GM23338 (cell line): Measurements from ENCODE around the gene C6orf118. TPM values are rescaled to one million over a fixed set of nuclear protein-coding genes. Genes with fewer than 3 reads are reported as not detected.

Source experiments
- ATAC-seq: fragments of 200-7000 bp; cut with Tn5 transposase; 3 replicates; pipeline ENCODE4 v1.9.1; 2020
- DNase-seq: peaks from one replicate; pipeline ENCODE4 v3.0.0-alpha.2; 2015; ENCODE audit warnings: low spot score
- H2AFZ ChIP-seq: fragments of 200-600 bp; sonication (generic); 2 replicates; pipeline ENCODE4 v1.8.0; 2016; ENCODE audit warnings: antibody characterized with exemption, mild to moderate bottlenecking, moderate library complexity
- H3F3A ChIP-seq: fragments of 200-600 bp; sonication (generic); replicated peaks from 2 replicates; pipeline ENCODE4 v1.8.0; 2017; ENCODE audit warnings: antibody characterized with exemption, mixed run types, low read depth
- H3K27ac ChIP-seq: fragments of 200-600 bp; sonication (generic); 2 replicates; pipeline ENCODE4 v1.6.1; 2016; ENCODE audit warnings: low read depth
- H3K27me3 ChIP-seq: fragments of 200-600 bp; sonication (generic); 2 replicates; pipeline ENCODE4 v1.8.0; 2016; ENCODE audit warnings: mild to moderate bottlenecking, mixed run types, moderate library complexity; ENCODE audit not compliant: insufficient read depth
- H3K36me3 ChIP-seq: fragments of 200-600 bp; sonication (generic); 2 replicates; pipeline ENCODE4 v1.8.0; 2016; ENCODE audit warnings: mild to moderate bottlenecking; ENCODE audit not compliant: insufficient read depth
- H3K4me1 ChIP-seq: fragments of 200-600 bp; sonication (generic); 2 replicates; pipeline ENCODE4 v1.8.0; 2016; ENCODE audit warnings: mild to moderate bottlenecking, moderate library complexity; ENCODE audit not compliant: insufficient read depth
- H3K4me2 ChIP-seq: fragments of 200-600 bp; sonication (generic); 2 replicates; pipeline ENCODE4 v1.7.1; 2017; ENCODE audit warnings: mixed run types
- H3K4me3 ChIP-seq: fragments of 200-600 bp; sonication (generic); 2 replicates; pipeline ENCODE4 v1.6.1; 2016; ENCODE audit warnings: mixed run types
- H3K79me2 ChIP-seq: fragments of 200-600 bp; sonication (generic); replicated peaks from 2 replicates; pipeline ENCODE4 v1.8.0; 2017; ENCODE audit warnings: mild to moderate bottlenecking; ENCODE audit not compliant: insufficient read depth
- H3K9me2 ChIP-seq: fragments of 200-600 bp; sonication (generic); 2 replicates; pipeline ENCODE4 v1.8.0; 2017; ENCODE audit not compliant: insufficient read depth
- H4K20me1 ChIP-seq: fragments of 200-600 bp; sonication (generic); replicated peaks from 2 replicates; pipeline ENCODE4 v1.8.0; 2017; ENCODE audit warnings: mild to moderate bottlenecking; ENCODE audit not compliant: insufficient read depth
- H3K27ac Mint-ChIP-seq: 2 replicates; pipeline ENCODE4 v1.8.0; 2020; ENCODE audit warnings: inconsistent platforms, mild to moderate bottlenecking, moderate library complexity, mixed read lengths
- H3K27me3 Mint-ChIP-seq: 3 replicates; pipeline ENCODE4 v1.8.0; 2022; ENCODE audit warnings: low read depth, mild to moderate bottlenecking, moderate library complexity, mixed read lengths, inconsistent platforms; ENCODE audit not compliant: insufficient read depth, poor library complexity
- H3K36me3 Mint-ChIP-seq: 3 replicates; pipeline ENCODE4 v1.8.0; 2021; ENCODE audit warnings: low read depth, mild to moderate bottlenecking, inconsistent platforms, moderate library complexity, mixed read lengths
- H3K4me1 Mint-ChIP-seq: 3 replicates; pipeline ENCODE4 v1.8.0; 2020; ENCODE audit warnings: mild to moderate bottlenecking, inconsistent platforms, mixed read lengths
- H3K4me3 Mint-ChIP-seq: 3 replicates; pipeline ENCODE4 v1.8.0; 2021; ENCODE audit warnings: moderate library complexity, mild to moderate bottlenecking, inconsistent platforms, mixed read lengths
- H3K9me3 Mint-ChIP-seq: 3 replicates; pipeline ENCODE4 v1.8.0; 2020; ENCODE audit warnings: moderate library complexity, mild to moderate bottlenecking, inconsistent platforms, mixed read lengths
- EZH2 ChIP-seq: fragments of 200-600 bp; sonication (generic); IDR thresholded peaks from one replicate; pipeline ENCODE4 v1.8.0; 2017; ENCODE audit warnings: antibody characterized with exemption, mild to moderate bottlenecking, low read depth; ENCODE audit not compliant: unreplicated experiment
- EZH2phosphoT487 ChIP-seq: fragments of 200-600 bp; sonication (generic); IDR thresholded peaks from one replicate; pipeline ENCODE4 v1.8.1; 2018; ENCODE audit warnings: antibody characterized with exemption; ENCODE audit not compliant: unreplicated experiment
- JUNB ChIP-seq: IDR thresholded peaks from one replicate; pipeline ENCODE4 v1.6.1; 2016; ENCODE audit warnings: antibody characterized with exemption; ENCODE audit not compliant: unreplicated experiment
- NANOG ChIP-seq: IDR thresholded peaks from 2 replicates; pipeline ENCODE4 v1.6.1; 2016; ENCODE audit warnings: antibody characterized with exemption, borderline replicate concordance
- POLR2AphosphoS5 ChIP-seq: IDR thresholded peaks from 2 replicates; pipeline ENCODE4 v1.6.1; 2016; ENCODE audit warnings: antibody characterized with exemption, low read depth
- STAT1 ChIP-seq: IDR thresholded peaks from one replicate; pipeline ENCODE4 v1.6.1; 2016; ENCODE audit warnings: antibody characterized with exemption; ENCODE audit not compliant: unreplicated experiment
- ZNF114 ChIP-seq: fragments of 250-450 bp; sonication (Bioruptor Pico); IDR thresholded peaks from 2 replicates; pipeline ENCODE4 v1.5.0; 2020; ENCODE audit warnings: mild to moderate bottlenecking, moderate library complexity
- ZNF331 ChIP-seq: fragments of 250-450 bp; sonication (Bioruptor Pico); IDR thresholded peaks from 2 replicates; pipeline ENCODE4 v1.5.0; 2020; ENCODE audit warnings: low read depth, mild to moderate bottlenecking, moderate library complexity
- polyA plus RNA-seq: library from polyadenylated mRNA; unstranded; fragments of >200 nt; fragmentation: Nextera tagmentation; extraction: Ambion mirVana; gene quantifications from 2 replicates; pipeline ENCODE4 v1.2.1, GENCODE V29; 2016
- total RNA-seq: library from RNA; depleted of rRNA; stranded (reverse); fragments of >200 nt; shearing (Covaris generic); gene quantifications from 2 replicates; pipeline ENCODE4 v1.2.3, GENCODE V29; 2014
- TF ChIP-seq, protein P1 (sequence below), 2 experiments: fragments of 200-600 bp in 1 of 2; sonication (generic) in 1 of 2; conservative IDR thresholded peaks; 2 replicates each; pipeline versions ENCODE4 v1.5.1 to v1.6.1; 2016 to 2017; ENCODE audit warnings: antibody characterized with exemption in 2 of 2, low read depth in 2 of 2, mild to moderate bottlenecking in 2 of 2, moderate library complexity in 1 of 2
- TF ChIP-seq, protein P2 (sequence below): IDR thresholded peaks from one replicate; pipeline ENCODE4 v1.6.1; 2018; ENCODE audit warnings: antibody characterized with exemption; ENCODE audit not compliant: unreplicated experiment
- TF ChIP-seq, protein P3 (sequence below): IDR thresholded peaks from 2 replicates; pipeline ENCODE4 v1.6.1; 2016; ENCODE audit warnings: antibody characterized with exemption

C6orf118 gene
- total and polyA plus RNA-seq, 2 experiments from 2014 or later: 0.35 to 1.1 TPM

DNA sequence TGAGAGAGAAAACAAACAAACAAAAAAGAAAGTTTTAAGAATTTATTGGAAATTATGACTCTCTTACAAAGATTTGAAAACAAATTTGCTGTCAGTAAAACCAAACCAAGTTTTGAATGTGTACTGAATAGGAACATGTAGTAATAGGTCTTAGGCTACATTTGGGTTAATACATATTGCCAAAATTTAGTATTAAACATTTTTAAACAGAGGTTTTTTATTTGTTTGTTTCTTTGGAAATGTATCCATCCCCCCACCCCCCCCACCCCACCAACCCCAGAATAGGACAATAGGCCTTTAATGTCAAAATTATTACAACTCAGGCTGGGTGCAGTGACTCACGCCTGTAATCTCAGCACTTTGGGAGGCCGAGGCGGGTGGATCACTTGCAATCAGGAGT lies 2.5 kb downstream of the C6orf118 start (continued):
- TF ChIP-seq, protein P1, sequence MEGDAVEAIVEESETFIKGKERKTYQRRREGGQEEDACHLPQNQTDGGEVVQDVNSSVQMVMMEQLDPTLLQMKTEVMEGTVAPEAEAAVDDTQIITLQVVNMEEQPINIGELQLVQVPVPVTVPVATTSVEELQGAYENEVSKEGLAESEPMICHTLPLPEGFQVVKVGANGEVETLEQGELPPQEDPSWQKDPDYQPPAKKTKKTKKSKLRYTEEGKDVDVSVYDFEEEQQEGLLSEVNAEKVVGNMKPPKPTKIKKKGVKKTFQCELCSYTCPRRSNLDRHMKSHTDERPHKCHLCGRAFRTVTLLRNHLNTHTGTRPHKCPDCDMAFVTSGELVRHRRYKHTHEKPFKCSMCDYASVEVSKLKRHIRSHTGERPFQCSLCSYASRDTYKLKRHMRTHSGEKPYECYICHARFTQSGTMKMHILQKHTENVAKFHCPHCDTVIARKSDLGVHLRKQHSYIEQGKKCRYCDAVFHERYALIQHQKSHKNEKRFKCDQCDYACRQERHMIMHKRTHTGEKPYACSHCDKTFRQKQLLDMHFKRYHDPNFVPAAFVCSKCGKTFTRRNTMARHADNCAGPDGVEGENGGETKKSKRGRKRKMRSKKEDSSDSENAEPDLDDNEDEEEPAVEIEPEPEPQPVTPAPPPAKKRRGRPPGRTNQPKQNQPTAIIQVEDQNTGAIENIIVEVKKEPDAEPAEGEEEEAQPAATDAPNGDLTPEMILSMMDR (conservative IDR thresholded peaks at IDR 0.05; ENCODE audit: low read depth in 2 of 2): no peak
- TF ChIP-seq JUNB (no peak), STAT1 (no peak), EZH2phosphoT487 (no peak), EZH2 (no peak), NANOG (no peak), ZNF331 (CRISPR knock-in tag) (no peak), POLR2AphosphoS5 (no peak), ZNF114 (CRISPR knock-in tag) (no peak)
- TF ChIP-seq, protein P2, sequence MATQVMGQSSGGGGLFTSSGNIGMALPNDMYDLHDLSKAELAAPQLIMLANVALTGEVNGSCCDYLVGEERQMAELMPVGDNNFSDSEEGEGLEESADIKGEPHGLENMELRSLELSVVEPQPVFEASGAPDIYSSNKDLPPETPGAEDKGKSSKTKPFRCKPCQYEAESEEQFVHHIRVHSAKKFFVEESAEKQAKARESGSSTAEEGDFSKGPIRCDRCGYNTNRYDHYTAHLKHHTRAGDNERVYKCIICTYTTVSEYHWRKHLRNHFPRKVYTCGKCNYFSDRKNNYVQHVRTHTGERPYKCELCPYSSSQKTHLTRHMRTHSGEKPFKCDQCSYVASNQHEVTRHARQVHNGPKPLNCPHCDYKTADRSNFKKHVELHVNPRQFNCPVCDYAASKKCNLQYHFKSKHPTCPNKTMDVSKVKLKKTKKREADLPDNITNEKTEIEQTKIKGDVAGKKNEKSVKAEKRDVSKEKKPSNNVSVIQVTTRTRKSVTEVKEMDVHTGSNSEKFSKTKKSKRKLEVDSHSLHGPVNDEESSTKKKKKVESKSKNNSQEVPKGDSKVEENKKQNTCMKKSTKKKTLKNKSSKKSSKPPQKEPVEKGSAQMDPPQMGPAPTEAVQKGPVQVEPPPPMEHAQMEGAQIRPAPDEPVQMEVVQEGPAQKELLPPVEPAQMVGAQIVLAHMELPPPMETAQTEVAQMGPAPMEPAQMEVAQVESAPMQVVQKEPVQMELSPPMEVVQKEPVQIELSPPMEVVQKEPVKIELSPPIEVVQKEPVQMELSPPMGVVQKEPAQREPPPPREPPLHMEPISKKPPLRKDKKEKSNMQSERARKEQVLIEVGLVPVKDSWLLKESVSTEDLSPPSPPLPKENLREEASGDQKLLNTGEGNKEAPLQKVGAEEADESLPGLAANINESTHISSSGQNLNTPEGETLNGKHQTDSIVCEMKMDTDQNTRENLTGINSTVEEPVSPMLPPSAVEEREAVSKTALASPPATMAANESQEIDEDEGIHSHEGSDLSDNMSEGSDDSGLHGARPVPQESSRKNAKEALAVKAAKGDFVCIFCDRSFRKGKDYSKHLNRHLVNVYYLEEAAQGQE: no peak
- TF ChIP-seq, protein P3, sequence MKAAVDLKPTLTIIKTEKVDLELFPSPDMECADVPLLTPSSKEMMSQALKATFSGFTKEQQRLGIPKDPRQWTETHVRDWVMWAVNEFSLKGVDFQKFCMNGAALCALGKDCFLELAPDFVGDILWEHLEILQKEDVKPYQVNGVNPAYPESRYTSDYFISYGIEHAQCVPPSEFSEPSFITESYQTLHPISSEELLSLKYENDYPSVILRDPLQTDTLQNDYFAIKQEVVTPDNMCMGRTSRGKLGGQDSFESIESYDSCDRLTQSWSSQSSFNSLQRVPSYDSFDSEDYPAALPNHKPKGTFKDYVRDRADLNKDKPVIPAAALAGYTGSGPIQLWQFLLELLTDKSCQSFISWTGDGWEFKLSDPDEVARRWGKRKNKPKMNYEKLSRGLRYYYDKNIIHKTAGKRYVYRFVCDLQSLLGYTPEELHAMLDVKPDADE: no peak

DNA sequence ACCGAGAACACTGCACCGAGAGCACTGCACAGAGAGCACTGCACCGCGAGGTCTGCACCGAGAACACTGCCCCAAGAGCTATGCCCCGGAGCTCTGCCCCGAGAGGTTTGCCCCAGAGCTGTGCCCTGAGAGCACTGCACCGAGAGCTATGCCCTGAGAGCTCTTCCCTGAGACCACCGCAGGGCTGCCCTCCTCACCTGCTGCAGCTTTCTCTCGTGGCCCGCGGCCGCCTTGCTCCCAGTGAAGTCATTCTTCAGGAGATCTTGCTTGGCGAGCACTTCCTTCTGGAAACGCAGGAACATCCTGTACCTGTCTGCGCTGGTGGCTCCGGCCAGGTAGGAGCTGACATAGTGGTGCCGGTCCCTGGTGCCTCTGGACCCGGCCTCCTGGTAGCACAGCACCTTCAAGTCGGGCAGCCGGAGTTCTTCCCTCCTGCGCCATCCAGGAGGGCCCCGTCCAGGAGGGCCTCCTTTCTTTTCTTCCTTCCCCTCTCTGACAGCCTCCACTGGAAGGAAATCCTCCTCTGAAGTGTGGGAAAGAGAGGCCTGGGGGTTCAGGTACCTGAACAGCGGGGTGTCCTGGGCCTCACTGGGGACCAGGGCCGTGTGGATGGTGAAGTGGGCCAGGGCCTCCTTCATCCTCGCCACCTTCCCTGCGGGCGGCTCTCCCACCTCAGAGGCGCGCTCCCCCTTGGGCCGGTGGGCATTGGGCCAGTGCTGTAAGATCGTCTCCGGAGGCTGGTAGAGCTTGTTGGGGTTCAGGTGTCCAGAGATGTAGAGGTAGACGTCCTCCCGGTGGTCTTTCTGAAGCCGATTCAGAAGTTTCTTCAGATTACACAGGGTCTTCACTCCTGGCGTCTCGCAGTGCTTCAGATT lies 7.8 kb downstream of the C6orf118 start:
- H3K9me2 ChIP-seq: no peaks in the 10 kb centered on the region
- H2AFZ ChIP-seq: no peak overlapping the region
- H3K4me3 ChIP-seq: no peak overlapping the region
- ATAC-seq: no peak
- Mint-ChIP-seq H3K4me3 (no peak overlapping the region), H3K4me1 (no peaks in the 10 kb centered on the region), H3K9me3 (no peaks in the 10 kb centered on the region), H3K27ac (no peak overlapping the region), H3K36me3 (no peaks in the 10 kb centered on the region), H3K27me3 (no peaks in the 10 kb centered on the region)
- no peaks in the 10 kb centered on the region for H4K20me1 ChIP-seq
- no peaks in the 10 kb centered on the region for H3F3A ChIP-seq
- no peak overlapping the region for H3K27ac ChIP-seq
- H3K79me2 ChIP-seq: no peaks in the 10 kb centered on the region
- H3K4me2 ChIP-seq: no peak overlapping the region
- no peaks in the 10 kb centered on the region for H3K36me3 ChIP-seq
- no peaks in the 10 kb centered on the region for H3K27me3 ChIP-seq
- no peaks in the 10 kb centered on the region for H3K4me1 ChIP-seq
- no peak for DNase-seq
- TF ChIP-seq ZNF114 (CRISPR knock-in tag): no peak
- TF ChIP-seq JUNB: no peak
- TF ChIP-seq, protein P1 (conservative IDR thresholded peaks at IDR 0.05; ENCODE audit: low read depth in 2 of 2): no peak
